Measurements from ENCODE around the gene LRIF1. TPM values are rescaled to one million over a fixed set of nuclear protein-coding genes. Genes with fewer than 3 reads are reported as not detected.

The LRIF1 gene
- polyA plus RNA-seq, 3 donors from 2014 or later: 20.6 to 37.2 (median 22.0) TPM

DNA sequence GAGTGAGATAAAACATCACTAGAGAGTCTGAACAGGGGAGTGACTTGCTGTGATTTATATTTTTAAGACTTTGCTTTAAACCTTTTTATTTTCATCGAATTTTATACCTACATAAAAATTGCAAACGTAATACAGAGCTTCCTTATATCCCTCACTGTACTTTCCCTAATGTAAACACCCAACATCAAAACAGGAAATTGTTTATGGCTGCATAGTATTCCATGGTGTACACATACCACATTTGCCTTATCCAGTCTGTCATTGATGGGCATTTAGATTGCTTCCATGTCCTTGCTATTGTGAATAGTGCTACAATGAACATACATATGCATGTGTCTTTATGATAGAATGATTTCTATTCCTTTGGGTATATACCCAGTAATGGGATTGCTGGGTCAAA is 34.8 kb downstream of the LRIF1 start:
- Mint-ChIP-seq H3K4me1 (no peaks in the 10 kb centered on the region), H3K27me3 (ENCODE audit: low read depth in 3 of 3) (peaks cover 0 to 6% (median 4%) of the 10 kb centered on the region in 3 donors), H3K9me3 (peaks cover 0 to 17% (median 5%) of the 10 kb centered on the region in 6 donors), H3K36me3 (peaks cover 5 to 21% (median 5%) of the 10 kb centered on the region in 3 donors), H3K27ac (no peak overlapping the region), H3K4me3 (no peak overlapping the region)
- no peak for DNase-seq

DNA sequence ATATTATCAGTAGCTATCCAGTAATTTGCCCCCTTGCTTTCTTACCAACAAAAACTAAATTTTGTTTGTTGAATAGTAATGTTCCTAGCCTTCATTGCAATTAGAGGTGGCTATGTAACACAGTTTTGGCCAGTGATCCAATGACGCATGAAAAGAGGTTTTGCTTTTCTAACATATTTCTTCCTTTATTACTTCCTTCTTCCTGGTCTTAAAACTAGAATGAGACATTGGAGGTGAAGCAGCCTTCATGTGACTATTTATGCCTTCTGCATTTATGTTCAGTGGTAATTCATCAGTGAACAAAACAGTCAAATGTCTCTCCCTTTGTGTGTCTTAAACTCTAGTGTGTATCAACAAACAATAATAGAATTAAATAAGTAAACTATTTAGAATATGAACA is 35.5 kb downstream of the LRIF1 start:
- Mint-ChIP-seq H3K36me3 (peaks cover 8 to 21% (median 10%) of the 10 kb centered on the region in 3 donors), H3K27me3 (ENCODE audit: low read depth in 3 of 3) (peaks cover 0 to 4% (median 2%) of the 10 kb centered on the region in 3 donors), H3K4me3 (no peak overlapping the region), H3K4me1 (no peaks in the 10 kb centered on the region), H3K9me3 (peaks cover 1 to 15% (median 5%) of the 10 kb centered on the region in 6 donors), H3K27ac (no peak overlapping the region)
- DNase-seq: no peak

DNA sequence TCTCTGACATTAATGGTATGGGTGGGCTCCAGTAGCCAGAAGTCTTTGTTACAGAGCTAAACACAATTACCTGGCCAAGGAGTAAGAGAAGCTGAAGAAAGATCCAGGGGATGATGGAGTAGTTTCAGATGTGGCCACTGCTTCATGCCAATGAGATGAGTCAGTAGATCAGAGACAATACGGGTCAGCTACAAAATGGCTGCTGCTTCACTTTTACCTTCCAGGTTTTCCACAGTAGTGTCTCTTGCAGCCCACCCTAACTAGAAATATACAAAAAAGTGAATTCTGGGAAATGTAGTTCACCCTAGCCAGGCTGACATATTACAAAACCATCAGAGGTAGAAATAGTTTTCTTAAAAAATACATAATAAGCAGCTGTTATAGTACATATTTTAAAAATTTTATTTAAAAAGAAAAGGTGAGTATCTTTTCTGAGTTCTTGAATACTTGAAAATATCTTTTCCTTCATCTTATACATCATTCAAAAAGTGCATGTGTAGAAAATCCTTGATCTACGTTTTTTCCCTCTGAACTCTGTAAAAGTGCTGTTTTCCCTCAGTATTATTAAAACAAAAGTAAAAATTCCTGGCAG is 36.1 kb downstream of the LRIF1 start:
- Mint-ChIP-seq H3K27me3 (ENCODE audit: low read depth in 3 of 3) (peaks cover 0 to 4% (median 2%) of the 10 kb centered on the region in 3 donors), H3K4me3 (no peak overlapping the region), H3K27ac (no peak overlapping the region), H3K36me3 (peaks cover 8 to 24% (median 10%) of the 10 kb centered on the region in 3 donors), H3K9me3 (peaks cover 1 to 13% (median 5%) of the 10 kb centered on the region in 6 donors), H3K4me1 (no peaks in the 10 kb centered on the region)
- no peak for DNase-seq

DNA sequence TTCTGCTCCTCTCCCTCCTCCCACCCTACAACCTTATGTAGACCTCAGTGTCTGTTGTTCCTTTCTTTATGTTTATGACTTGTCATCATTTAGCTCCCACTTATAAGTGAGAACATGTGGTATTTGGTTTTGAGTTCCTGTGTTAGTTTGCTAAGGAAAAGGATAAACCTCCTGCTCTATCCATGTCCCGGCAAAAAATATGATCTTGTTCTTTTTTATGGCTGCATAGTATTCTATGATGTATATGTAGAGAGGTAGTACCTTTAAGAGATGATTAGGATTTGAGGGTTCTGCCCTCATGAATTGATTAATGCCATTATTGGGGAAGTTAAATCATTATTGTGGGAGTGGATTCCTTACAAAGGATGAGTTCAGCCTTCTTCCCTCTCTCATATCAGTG is 41.8 kb downstream of the LRIF1 start:
- peaks cover 5% of the 10 kb centered on the region in 2 donors for H3K4me1 Mint-ChIP-seq
- no peak overlapping the region for H3K4me3 Mint-ChIP-seq
- no peak overlapping the region for H3K27ac Mint-ChIP-seq
- H3K36me3 Mint-ChIP-seq: peaks cover 17 to 23% (median 17%) of the 10 kb centered on the region in 3 donors
- H3K9me3 Mint-ChIP-seq: peaks cover 0 to 6% (median 2%) of the 10 kb centered on the region in 6 donors
- peaks cover 0 to 5% (median 1%) of the 10 kb centered on the region in 3 donors for H3K27me3 Mint-ChIP-seq (ENCODE audit: low read depth in 3 of 3)
- DNase-seq: no peak

DNA sequence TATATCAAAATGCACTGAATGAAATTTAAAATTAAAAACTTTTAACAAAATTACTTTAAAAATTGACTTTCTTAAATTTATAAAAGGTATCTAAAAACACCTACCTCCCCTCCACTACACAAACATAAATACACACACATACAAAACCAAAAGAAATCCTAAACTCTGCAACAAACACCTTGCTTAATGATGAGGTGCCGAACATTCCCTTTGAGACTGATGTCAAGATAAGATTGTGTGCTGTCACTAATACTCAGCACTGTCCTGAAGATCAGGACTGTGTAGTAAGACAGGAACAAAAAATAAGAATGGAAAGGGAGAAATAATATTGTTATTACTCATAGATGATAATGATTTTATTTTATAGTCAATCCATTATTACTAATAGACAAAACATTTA is 45.7 kb downstream of the LRIF1 start:
- Mint-ChIP-seq H3K4me3 (peak overlapping the region in 1 of 5 donors; percentile 34), H3K27ac (no peak overlapping the region), H3K27me3 (ENCODE audit: low read depth in 3 of 3) (peaks cover 1 to 8% (median 4%) of the 10 kb centered on the region in 3 donors), H3K9me3 (peaks cover 10 to 23% (median 14%) of the 10 kb centered on the region in 6 donors), H3K36me3 (peaks cover 18 to 20% (median 18%) of the 10 kb centered on the region in 3 donors), H3K4me1 (peaks cover 15 to 19% of the 10 kb centered on the region in 2 donors)
- no peak for DNase-seq

DNA sequence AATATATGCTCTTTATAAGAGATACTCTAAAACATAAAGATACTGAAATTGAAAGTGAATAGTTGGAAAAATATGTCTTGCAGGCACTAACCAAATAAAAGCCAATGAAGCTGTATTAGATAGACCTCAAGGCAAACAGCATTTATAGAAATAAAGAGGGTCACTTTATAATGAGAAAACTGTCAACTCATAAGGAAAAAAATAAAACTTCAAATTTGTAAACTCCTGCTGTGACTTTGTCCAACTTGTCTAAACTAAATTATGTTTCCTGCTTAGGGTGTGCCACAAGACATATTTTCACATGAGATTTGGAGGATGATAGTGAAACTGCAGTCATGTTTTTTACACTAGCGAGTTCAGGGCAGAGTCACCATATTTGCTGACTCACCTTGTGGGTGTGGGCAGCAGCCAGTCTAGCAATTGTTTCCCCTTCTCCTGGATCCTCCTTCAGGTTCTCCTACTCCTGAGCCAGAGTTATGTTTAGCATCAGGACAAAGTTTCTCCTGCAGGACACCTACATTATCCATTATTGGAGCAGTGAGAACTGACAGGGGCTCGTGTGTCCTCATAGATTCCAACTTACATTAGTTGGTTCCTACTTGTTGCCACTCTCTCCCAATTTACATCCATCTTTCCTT is 46.9 kb downstream of the LRIF1 start:
- H3K4me3 Mint-ChIP-seq: peak overlapping the region; percentile 33 to 74 (median 61)
- peak overlapping the region in 5 of 6 donors; percentile 3 to 61 (median 50) for H3K27ac Mint-ChIP-seq
- H3K4me1 Mint-ChIP-seq: peaks cover 15 to 19% of the 10 kb centered on the region in 2 donors
- peaks cover 10 to 30% (median 20%) of the 10 kb centered on the region in 6 donors for H3K9me3 Mint-ChIP-seq
- peak in 2 of 3 donors; percentile 22 to 32 for DNase-seq
- peaks cover 10 to 13% (median 12%) of the 10 kb centered on the region in 3 donors for H3K36me3 Mint-ChIP-seq
- peaks cover 1 to 4% (median 4%) of the 10 kb centered on the region in 3 donors for H3K27me3 Mint-ChIP-seq (ENCODE audit: low read depth in 3 of 3)

DNA sequence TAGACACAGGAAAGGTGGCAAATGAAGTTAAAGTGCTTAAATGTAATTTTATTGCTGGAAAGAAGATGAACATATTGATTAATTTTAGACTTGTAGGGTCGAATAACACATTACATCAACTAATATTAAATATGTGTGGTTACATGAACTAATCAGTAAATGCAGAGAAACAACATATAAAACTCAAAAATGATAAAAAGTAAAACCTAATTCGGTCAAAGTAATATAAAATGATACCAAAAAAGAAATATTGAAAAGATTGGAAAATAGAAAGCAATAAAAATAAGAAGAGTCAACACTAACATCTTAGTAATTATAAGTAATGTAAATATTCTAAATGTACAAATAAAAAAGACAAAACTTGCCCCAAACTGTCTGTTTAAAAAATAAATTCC is 47.5 kb downstream of the LRIF1 start:
- no peak for DNase-seq
- H3K4me3 Mint-ChIP-seq: peak overlapping the region in 4 of 5 donors; percentile 4 to 74 (median 59)
- peak overlapping the region in 2 of 6 donors; percentile 9 to 50 for H3K27ac Mint-ChIP-seq
- H3K27me3 Mint-ChIP-seq (ENCODE audit: low read depth in 3 of 3): peaks cover 1 to 6% (median 4%) of the 10 kb centered on the region in 3 donors
- H3K9me3 Mint-ChIP-seq: peaks cover 10 to 35% (median 23%) of the 10 kb centered on the region in 6 donors
- peaks cover 15 to 19% of the 10 kb centered on the region in 2 donors for H3K4me1 Mint-ChIP-seq
- peaks cover 9 to 12% (median 10%) of the 10 kb centered on the region in 3 donors for H3K36me3 Mint-ChIP-seq

DNA sequence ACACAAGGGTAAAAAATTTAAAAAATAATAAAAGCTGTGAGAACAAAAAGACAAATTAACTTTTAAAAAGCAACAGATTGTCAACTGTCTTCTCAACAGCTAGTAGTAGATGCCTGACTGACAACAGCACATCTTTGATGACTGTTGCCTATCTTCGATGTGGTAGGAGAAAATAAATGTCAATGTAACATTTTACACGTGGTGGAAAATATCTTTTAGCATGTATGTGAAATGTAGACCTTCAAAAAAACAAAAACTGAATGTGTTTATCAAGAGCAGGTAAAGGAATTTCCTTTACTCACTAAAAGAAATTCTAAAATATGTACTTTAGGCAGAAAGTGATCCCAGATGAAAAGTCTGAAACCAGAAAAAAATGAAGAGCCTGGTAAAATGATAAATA is 47.9 kb downstream of the LRIF1 start:
- no peak overlapping the region for H3K27ac Mint-ChIP-seq
- peaks cover 13 to 40% (median 28%) of the 10 kb centered on the region in 6 donors for H3K9me3 Mint-ChIP-seq
- no peak overlapping the region for H3K4me3 Mint-ChIP-seq
- H3K4me1 Mint-ChIP-seq: peaks cover 15 to 24% of the 10 kb centered on the region in 2 donors
- H3K27me3 Mint-ChIP-seq (ENCODE audit: low read depth in 3 of 3): peaks cover 1 to 7% (median 4%) of the 10 kb centered on the region in 3 donors
- no peak for DNase-seq
- peaks cover 7 to 15% (median 10%) of the 10 kb centered on the region in 3 donors for H3K36me3 Mint-ChIP-seq

DNA sequence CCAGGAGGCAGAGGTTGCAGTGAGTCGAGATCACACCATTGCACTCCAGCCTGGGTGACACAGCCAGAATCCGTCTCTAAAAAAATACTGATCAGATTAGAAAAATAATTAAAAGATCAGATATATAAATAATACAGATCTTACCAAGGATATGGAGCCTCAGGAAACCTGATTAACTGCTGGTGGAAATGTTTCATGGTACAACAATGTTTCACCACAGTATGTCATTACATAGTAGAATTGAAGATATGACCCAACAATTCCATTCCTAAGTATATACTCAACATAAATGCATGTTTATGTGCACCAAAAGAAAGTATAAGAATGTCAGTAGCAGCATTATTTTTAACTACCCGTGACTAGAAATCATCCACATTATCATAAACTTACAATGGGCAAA is 49.0 kb downstream of the LRIF1 start:
- DNase-seq: no peak
- Mint-ChIP-seq H3K36me3 (peaks cover 0 to 11% (median 10%) of the 10 kb centered on the region in 3 donors), H3K27ac (no peak overlapping the region), H3K4me1 (peaks cover 20 to 28% of the 10 kb centered on the region in 2 donors), H3K9me3 (peaks cover 19 to 47% (median 34%) of the 10 kb centered on the region in 6 donors), H3K4me3 (no peak overlapping the region), H3K27me3 (ENCODE audit: low read depth in 3 of 3) (peaks cover 3 to 12% (median 4%) of the 10 kb centered on the region in 3 donors)

DNA sequence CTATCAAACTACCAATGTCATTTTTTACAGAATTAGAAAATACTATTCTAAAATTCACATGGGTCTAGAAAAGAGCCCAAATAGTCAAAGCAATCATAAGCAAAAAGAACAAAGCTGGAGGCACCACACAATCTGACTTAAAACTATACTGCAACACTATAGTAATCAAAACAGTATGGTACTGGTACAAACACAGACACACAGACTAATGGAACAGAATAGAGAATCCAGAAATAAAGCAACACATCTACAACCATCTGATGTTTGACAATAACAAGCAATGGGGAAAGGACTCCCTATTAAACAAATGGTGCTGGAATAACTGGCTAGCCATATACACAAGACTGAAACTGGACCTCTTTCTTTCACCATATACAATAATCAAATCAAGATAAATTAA is 50.9 kb downstream of the LRIF1 start:
- Mint-ChIP-seq H3K9me3 (peaks cover 19 to 63% (median 47%) of the 10 kb centered on the region in 6 donors), H3K36me3 (peaks cover 0 to 11% (median 10%) of the 10 kb centered on the region in 3 donors)

DNA sequence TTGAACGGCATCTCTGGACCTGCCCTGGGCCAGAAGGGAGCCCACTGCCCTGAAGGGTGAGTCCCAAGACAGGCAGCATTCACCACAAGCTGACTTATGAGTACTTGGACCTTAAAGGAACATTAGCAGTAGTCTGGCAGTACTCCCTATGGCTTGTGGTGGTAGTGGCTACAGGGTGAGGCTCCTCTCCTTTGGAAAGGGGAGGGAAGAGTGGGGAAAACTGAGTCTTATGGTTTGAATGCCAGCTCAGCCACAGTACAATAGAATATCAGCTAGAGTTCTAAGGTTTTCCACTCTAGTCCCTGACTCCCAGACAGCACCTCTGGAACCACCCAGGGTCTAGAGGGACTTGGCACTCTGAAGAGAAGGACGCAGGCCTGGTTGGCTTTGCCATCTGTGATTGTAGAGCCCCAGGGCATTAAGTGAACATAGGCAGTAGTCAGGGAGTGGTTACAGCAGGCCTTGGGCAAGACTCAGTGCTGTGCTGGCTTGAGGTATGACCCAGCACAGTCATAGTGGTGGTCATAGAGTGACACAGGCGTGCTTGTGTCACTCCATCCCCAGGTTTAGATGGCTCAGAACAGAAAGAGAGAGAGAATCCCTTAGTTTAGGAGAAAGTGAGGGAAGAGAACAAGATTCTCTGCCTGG is 59.7 kb downstream of the LRIF1 start:
- no peak for DNase-seq
- H3K4me1 Mint-ChIP-seq: peaks cover 38 to 72% of the 10 kb centered on the region in 2 donors
- no peak overlapping the region for H3K4me3 Mint-ChIP-seq
- peaks cover 0 to 5% (median 0%) of the 10 kb centered on the region in 3 donors for H3K27me3 Mint-ChIP-seq (ENCODE audit: low read depth in 3 of 3)
- peaks cover 11 to 28% (median 23%) of the 10 kb centered on the region in 3 donors for H3K36me3 Mint-ChIP-seq
- peaks cover 0 to 16% (median 9%) of the 10 kb centered on the region in 6 donors for H3K9me3 Mint-ChIP-seq
- H3K27ac Mint-ChIP-seq: peak overlapping the region; percentile 73 to 87 (median 79)

More for the DNA sequence above, 50.9 kb downstream of the LRIF1 start:
- no peak for DNase-seq
- no peak overlapping the region for H3K27ac Mint-ChIP-seq
- H3K4me3 Mint-ChIP-seq: no peak overlapping the region
- peaks cover 25 to 43% of the 10 kb centered on the region in 2 donors for H3K4me1 Mint-ChIP-seq
- peaks cover 3 to 15% (median 4%) of the 10 kb centered on the region in 3 donors for H3K27me3 Mint-ChIP-seq (ENCODE audit: low read depth in 3 of 3)

DNA sequence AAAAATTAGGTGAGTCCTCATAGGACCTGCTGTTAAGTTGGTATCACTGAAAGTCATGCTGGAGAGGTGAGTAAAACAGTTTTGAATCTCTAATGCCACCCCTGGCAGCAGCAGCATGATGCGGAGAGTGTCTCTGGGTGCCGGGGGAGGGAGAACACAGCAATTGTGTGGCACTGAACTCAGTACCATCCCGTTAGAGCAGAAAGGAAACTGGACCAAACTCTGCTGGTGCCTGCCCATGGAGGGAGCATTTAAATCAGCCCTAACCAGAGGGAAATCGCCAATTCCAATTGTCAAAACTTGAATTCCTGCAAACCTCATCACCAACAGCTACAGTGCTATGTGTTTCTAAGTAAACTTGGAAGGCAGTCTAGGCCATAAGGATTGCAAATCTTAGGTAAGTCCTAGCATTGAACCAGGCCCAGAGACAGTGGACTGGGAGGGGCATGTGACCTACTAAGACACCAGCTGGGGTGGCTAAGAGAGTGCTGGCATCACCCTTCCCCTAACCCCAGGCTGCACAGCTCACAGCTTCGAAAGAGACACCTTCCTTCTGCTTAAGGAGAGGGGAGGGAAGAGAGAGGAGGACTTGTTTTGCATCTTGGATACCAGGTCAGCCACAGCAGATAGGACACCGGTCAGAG is 60.8 kb downstream of the LRIF1 start:
- DNase-seq: no peak
- peaks cover 0 to 8% (median under 1%) of the 10 kb centered on the region in 6 donors for H3K9me3 Mint-ChIP-seq
- H3K36me3 Mint-ChIP-seq: peaks cover 12 to 35% (median 24%) of the 10 kb centered on the region in 3 donors
- H3K4me1 Mint-ChIP-seq: peaks cover 47 to 72% of the 10 kb centered on the region in 2 donors
- peak overlapping the region; percentile 21 to 87 (median 79) for H3K27ac Mint-ChIP-seq
- peaks cover 0 to 4% (median 0%) of the 10 kb centered on the region in 3 donors for H3K27me3 Mint-ChIP-seq (ENCODE audit: low read depth in 3 of 3)
- no peak overlapping the region for H3K4me3 Mint-ChIP-seq

DNA sequence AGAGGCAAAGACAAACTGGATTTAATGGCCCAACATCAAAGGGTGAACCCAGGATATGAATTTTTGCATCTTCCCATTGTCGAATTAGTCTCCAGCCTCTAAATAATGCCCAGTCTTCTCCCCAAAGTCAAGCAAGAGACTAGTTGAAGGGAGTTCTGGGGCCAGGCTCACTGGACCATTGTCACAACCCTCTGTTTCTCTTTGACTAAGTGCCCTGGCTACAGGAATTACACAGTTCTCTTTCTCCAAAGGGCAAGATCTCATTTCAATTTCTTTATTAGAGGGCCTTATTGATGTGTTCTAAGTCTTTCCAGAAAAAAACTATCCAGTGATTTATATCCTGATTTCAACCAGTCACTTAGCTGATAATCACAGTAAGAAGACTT is 64.3 kb downstream of the LRIF1 start:
- no peaks in the 10 kb centered on the region for H3K9me3 Mint-ChIP-seq
- peaks cover 70 to 85% of the 10 kb centered on the region in 2 donors for H3K4me1 Mint-ChIP-seq
- no peak for DNase-seq
- peak overlapping the region in 1 of 5 donors; percentile 43 for H3K4me3 Mint-ChIP-seq
- H3K27me3 Mint-ChIP-seq (ENCODE audit: low read depth in 3 of 3): peaks cover 0 to 6% (median 1%) of the 10 kb centered on the region in 3 donors
- H3K36me3 Mint-ChIP-seq: peaks cover 23 to 69% (median 54%) of the 10 kb centered on the region in 3 donors
- peak overlapping the region; percentile 86 to 96 (median 92) for H3K27ac Mint-ChIP-seq
